ENCODE results near the gene MTA1.

- TF ChIP-seq CTCF (IDR thresholded peaks at IDR 0.05) = no peak
- TF ChIP-seq EP300 (IDR thresholded peaks at IDR 0.05) = no peak
- TF ChIP-seq POLR2A (IDR thresholded peaks at IDR 0.05) = no peak
Measured at GRCh38 chr14:105383083-105383730, 36.4 kb upstream of the MTA1 start.
